ENCODE data around the gene LZTS3. TPM values are rescaled to one million over a fixed set of nuclear protein-coding genes. Genes with fewer than 3 reads are reported as not detected.
A peak's percentile ranks its signal among the peaks of the same experiment; 100 is the strongest.

The LZTS3 gene
- polyA plus RNA-seq, 3 donors: 0.05 to 0.45 TPM; not detected in 1

DNA sequence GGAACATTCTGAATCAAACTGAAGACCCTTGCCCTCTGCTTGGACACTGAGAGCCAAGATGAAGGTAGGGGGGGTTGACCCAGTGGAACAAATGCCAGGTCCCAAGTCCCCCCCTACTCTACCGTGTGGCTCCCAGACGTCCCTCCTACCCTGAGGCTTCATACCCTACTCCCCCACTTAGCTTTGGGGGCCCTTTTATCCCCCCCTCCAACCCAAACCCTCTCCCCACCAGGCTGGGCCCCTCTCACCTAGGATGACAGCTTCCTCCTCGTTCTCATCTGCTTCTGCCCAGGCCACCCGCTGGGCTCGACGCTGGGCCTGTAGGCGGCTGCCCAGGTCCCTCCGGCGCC, 29.6 kb upstream of the LZTS3 start:
- Histone ChIP-seq H3K9ac (ENCODE audit: insufficient read depth, low read length, poor library complexity, severe bottlenecking) (peak overlapping the region; percentile 76), H2AFZ (ENCODE audit: insufficient read depth, low read depth, low read length, poor library complexity, severe bottlenecking) (peak overlapping the region; percentile 96), H4K20me1 (ENCODE audit: insufficient read depth, low read length) (no peaks in the 10 kb centered on the region), H3K4me1 (ENCODE audit: control insufficient read depth in 1 of 2, insufficient read depth in 2 of 2, low read length in 2 of 2) (peaks cover 13 to 14% of the 10 kb centered on the region in 2 donors), H3K4me2 (replicated peaks; ENCODE audit: extremely low read depth, low read length, poor library complexity, severe bottlenecking) (peak overlapping the region; percentile 96), H3K9me3 (replicated peaks in 1 of 2; ENCODE audit: control insufficient read depth in 1 of 2, insufficient read depth in 1 of 2, low read length in 2 of 2) (no peaks in the 10 kb centered on the region), H3K79me2 (ENCODE audit: insufficient read depth, low read length) (peaks cover 24% of the 10 kb centered on the region), H3K36me3 (replicated peaks in 1 of 2; ENCODE audit: control insufficient read depth in 1 of 2, insufficient read depth in 2 of 2, low read length in 2 of 2) (peaks cover 20 to 34% of the 10 kb centered on the region in 2 donors), H3K27ac (ENCODE audit: low read depth in 1 of 2, low read length in 2 of 2) (peak overlapping the region in 1 of 2 donors; percentile 79), H3K27me3 (ENCODE audit: control insufficient read depth in 2 of 2, insufficient read depth in 2 of 2, low read length in 2 of 2) (no peaks in the 10 kb centered on the region), H3K4me3 (replicated peaks in 1 of 3; ENCODE audit: low read depth in 2 of 3, low read length in 3 of 3) (peak overlapping the region in 1 of 3 experiments; percentile 98)
- Mint-ChIP-seq H3K4me3 (no peak overlapping the region), H3K27me3 (ENCODE audit: low read depth in 3 of 3) (peaks cover 0 to 2% (median 0%) of the 10 kb centered on the region in 3 donors), H3K4me1 (peaks cover 14% of the 10 kb centered on the region), H3K36me3 (peaks cover 29 to 50% of the 10 kb centered on the region in 2 donors), H3K27ac (no peak overlapping the region), H3K9me3 (no peaks in the 10 kb centered on the region)
- intact Hi-C loops (cut with micrococcal nuclease): loop anchor here in 1 of 2 donors (5.0 kb wide), 1 partner anchor 156 kb away; the partner anchor contains the start of gene MRPS26
- DNase-seq: no peak
- 74% methylated on average over 7 of the region's 9 CpGs for WGBS (ENCODE audit: insufficient coverage)
- TF ChIP-seq CTCF (IDR thresholded peaks at IDR 0.05): no peak

DNA sequence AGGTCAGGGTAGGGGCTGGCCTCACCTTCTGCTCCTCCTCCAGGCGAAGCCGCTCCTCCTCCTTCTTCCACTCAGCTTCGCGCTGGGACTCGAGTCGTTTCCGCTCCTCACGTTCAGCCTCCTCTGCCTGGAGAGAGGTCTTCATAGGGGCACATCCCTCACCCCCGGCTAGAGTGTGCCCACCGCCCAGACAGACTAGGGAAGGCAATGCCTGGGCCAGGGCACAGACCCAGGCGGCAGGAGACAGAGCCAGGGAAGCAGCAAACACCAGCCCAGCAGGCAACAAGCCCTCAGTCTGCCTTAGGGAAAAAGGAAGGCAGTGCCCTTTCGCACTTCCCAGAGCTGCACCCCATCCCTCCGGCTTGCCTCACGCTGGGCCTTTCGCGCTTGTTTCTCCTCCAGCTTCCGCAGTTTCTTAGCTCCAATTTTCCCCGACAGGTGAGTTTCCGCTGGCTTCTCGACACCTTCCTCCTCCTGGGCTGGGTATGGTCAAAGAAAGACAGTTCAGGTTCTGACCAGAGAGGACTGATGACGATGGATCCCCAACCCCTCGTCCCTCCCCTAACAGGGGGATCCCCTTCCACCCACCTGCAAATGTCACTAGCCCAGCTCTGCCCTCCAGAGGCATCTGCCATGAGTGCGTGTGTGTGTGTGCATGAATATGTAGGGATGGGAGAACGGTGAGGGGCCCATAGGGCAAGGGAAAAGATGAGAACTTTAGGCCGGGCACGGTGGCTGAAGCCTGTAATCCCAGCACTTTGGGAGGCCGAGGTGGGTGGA, 26.8 kb upstream of the LZTS3 start:
- peaks cover 24% of the 10 kb centered on the region for H3K79me2 ChIP-seq (ENCODE audit: insufficient read depth, low read length)
- 98% methylated on average over 19 of the region's 27 CpGs for WGBS (ENCODE audit: insufficient coverage)
- H3K4me2 ChIP-seq (replicated peaks; ENCODE audit: extremely low read depth, low read length, poor library complexity, severe bottlenecking): no peak overlapping the region
- Mint-ChIP-seq H3K4me3 (no peak overlapping the region), H3K4me1 (peaks cover 14% of the 10 kb centered on the region), H3K27ac (peak overlapping the region in 1 of 7 donors; percentile 31), H3K36me3 (peaks cover 52 to 78% of the 10 kb centered on the region in 2 donors), H3K27me3 (ENCODE audit: low read depth in 3 of 3) (no peaks in the 10 kb centered on the region), H3K9me3 (no peaks in the 10 kb centered on the region)
- H4K20me1 ChIP-seq (ENCODE audit: insufficient read depth, low read length): no peaks in the 10 kb centered on the region
- no peaks in the 10 kb centered on the region for H3K9me3 ChIP-seq (replicated peaks in 1 of 2; ENCODE audit: control insufficient read depth in 1 of 2, insufficient read depth in 1 of 2, low read length in 2 of 2)
- H3K27me3 ChIP-seq (ENCODE audit: control insufficient read depth in 2 of 2, insufficient read depth in 2 of 2, low read length in 2 of 2): no peaks in the 10 kb centered on the region
- no peak overlapping the region for H3K27ac ChIP-seq (ENCODE audit: low read depth in 1 of 2, low read length in 2 of 2)
- no peak overlapping the region for H3K4me3 ChIP-seq (replicated peaks in 1 of 3; ENCODE audit: low read depth in 2 of 3, low read length in 3 of 3)
- intact Hi-C loops (cut with micrococcal nuclease): loop anchor here in 1 of 2 donors (5.0 kb wide), 1 partner anchor 153 kb away; the partner anchor contains the start of gene MRPS26
- peaks cover 41 to 59% of the 10 kb centered on the region in 2 donors for H3K36me3 ChIP-seq (replicated peaks in 1 of 2; ENCODE audit: control insufficient read depth in 1 of 2, insufficient read depth in 2 of 2, low read length in 2 of 2)
- no peak for TF ChIP-seq CTCF (IDR thresholded peaks at IDR 0.05)
- no peak overlapping the region for H3K9ac ChIP-seq (ENCODE audit: insufficient read depth, low read length, poor library complexity, severe bottlenecking)
- peaks cover 13 to 14% of the 10 kb centered on the region in 2 donors for H3K4me1 ChIP-seq (ENCODE audit: control insufficient read depth in 1 of 2, insufficient read depth in 2 of 2, low read length in 2 of 2)
- H2AFZ ChIP-seq (ENCODE audit: insufficient read depth, low read depth, low read length, poor library complexity, severe bottlenecking): no peak overlapping the region
- DNase-seq: no peak
